Stomach smooth muscle (tissue), 2 donors: Measurements from ENCODE around the gene FAF2.

Source experiments
- H3K27ac ChIP-seq: one replicate; pipeline ENCODE4 v1.7.0; 2013; ENCODE audit warnings: mild to moderate bottlenecking, low read length, inconsistent platforms
- H3K27me3 ChIP-seq, 2 donors: one replicate each; pipeline ENCODE4 v1.7.0; 2013; ENCODE audit warnings: low read length in 2 of 2; ENCODE audit not compliant: insufficient read depth in 2 of 2, control insufficient read depth in 1 of 2
- H3K36me3 ChIP-seq, 2 donors: one replicate each; pipeline ENCODE4 v1.7.0; 2013; ENCODE audit warnings: low read length in 2 of 2; ENCODE audit not compliant: control insufficient read depth in 2 of 2, insufficient read depth in 2 of 2
- H3K4me1 ChIP-seq: one replicate; pipeline ENCODE4 v1.7.0; 2013; ENCODE audit warnings: low read length; ENCODE audit not compliant: control insufficient read depth, insufficient read depth
- H3K4me3 ChIP-seq, 2 donors: one replicate each; pipeline ENCODE4 v1.7.0; 2013; ENCODE audit warnings: low read length in 2 of 2
- H3K9ac ChIP-seq, 2 donors: one replicate each; pipeline ENCODE4 v1.7.0; 2013; ENCODE audit warnings: low read length in 2 of 2, mild to moderate bottlenecking in 1 of 2
- H3K9me3 ChIP-seq, 2 donors: one replicate each; pipeline ENCODE4 v1.7.0; 2013; ENCODE audit warnings: low read length in 2 of 2; ENCODE audit not compliant: control insufficient read depth in 2 of 2
- donor health status: healthy.
- donor health status: Pancreatic carcinoma.

FAF2 gene

DNA sequence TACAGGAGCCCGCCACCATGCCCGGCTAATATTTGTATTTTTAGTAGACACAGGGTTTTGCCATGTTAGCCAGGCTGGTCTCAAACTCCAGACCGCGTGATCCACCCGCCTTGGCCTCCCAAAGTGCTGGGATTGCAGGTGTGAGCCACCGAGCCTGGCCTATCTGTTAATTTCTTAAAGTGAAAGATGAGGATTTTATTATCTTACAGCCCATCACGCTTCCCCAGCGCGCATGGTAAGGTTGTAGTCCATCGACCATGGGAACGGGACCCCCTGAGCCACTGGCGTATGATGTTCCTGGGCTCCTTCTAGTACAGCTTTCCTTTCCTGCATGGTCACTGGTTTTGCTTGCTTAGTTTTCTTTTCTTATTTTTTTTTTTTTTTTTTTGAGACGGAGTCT lies 109.7 kb downstream of the FAF2 start:
- H3K9ac ChIP-seq: no peak overlapping the region
- no peaks in the 10 kb centered on the region for H3K36me3 ChIP-seq
- H3K27ac ChIP-seq: no peak overlapping the region
- no peaks in the 10 kb centered on the region for H3K4me1 ChIP-seq
- peaks cover 7 to 15% of the 10 kb centered on the region in 2 donors for H3K27me3 ChIP-seq
- H3K4me3 ChIP-seq: no peak overlapping the region
- H3K9me3 ChIP-seq: no peaks in the 10 kb centered on the region
